Forelimb muscle (tissue), 1 donor: ENCODE results near the gene KIF1A. TPM values are rescaled to one million over a fixed set of nuclear protein-coding genes. Genes with fewer than 3 reads are reported as not detected.

Experiments
- DNase-seq: peaks from one replicate; pipeline ENCODE4 v3.0.0-alpha.2; 2013; ENCODE audit warnings: low read depth
- polyA plus RNA-seq: library from polyadenylated mRNA; unstranded; fragments of 120-200 nt; gene quantifications from one replicate; pipeline ENCODE4 v1.2.1, GENCODE V29; 2013; ENCODE audit not compliant: insufficient read length

KIF1A gene
- polyA plus RNA-seq, 1 donor, result 3.6 TPM

DNA sequence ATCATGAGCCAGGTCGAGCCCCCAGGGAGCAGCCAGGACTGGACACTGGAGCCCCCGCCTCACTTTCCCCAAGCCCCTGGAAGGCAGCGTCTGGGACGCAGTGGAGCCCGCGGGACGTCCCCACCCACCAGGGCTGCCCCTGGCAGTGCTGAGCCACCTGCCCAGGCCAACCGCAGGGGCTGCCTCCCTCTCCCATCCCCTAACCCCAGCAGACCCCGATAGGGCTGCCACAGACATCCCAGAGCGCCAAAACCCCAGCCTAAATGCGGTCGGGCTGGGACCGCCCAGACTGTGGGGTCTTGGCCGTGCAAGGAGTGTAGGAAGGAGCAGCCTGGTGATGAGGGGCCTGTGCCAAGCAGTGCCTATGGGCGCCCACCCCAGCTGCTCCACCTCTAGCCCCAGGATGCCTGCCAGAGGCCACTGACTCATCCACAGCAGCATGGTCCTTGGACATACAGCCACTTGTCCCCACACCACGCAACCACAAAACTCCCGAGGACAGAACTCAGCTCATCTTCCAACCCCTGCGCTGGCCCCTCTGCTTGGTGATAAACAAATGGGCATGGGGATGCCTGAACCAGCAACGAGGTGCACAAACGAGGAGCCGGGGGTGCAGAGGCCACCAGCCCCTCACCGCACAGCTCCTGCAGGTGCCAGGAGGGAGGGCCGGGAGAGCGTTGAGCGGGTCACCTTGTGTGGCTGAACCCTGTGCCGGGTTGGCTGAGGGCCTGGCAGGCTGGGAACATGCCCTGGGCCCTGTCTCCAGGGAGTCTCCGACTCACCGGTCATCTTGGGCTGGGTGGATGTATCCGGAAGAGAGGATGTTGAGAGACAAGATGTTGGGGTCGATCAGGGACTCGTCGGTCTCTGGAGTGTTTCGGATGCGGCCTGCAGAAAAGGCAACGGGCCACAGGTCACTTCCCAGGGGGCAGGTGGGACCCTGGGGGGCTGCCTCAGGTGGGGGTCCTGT, 83.5 kb downstream of the KIF1A start:
- no peak for DNase-seq

DNA sequence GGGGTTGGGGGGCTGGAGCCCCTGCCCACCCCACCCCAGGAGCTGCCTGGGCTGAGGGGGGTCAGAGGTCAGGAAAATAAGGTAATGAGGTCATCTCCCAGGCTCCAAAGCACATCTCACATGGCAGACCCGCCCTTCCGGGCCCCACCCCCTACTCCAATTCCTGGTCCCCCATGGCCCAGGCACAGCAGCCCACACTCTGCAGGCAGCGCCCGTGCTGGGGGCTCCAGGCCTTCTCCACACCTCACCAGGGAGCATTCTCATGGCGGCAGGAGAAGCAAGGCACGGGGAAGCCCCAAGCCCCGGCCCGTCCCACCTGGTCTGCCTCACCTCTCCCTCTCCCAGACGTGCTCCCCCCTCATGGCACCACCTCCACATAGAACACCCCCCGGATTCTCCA, 84.5 kb downstream of the KIF1A start:
- no peak for DNase-seq

DNA sequence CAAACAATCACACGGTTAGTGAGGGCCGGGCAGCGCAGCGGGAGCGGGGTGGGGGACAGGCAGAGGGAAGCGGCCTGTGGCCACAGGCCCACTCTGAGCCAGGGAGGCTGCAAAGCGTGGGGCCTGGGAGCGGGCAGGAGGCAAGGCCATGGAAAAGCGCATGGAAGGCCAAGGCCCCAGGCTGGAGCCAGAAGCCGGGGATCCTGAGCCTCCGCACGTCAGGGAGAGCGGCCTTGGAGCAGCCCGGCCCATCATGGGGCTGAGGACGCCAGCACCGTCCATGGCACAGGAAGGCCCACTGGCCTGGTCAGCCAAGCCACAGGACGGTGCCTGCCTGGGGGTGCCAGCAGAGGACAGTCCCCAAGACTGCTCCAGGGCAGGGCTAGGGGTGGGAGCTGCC, 85.3 kb downstream of the KIF1A start:
- DNase-seq, result no peak

DNA sequence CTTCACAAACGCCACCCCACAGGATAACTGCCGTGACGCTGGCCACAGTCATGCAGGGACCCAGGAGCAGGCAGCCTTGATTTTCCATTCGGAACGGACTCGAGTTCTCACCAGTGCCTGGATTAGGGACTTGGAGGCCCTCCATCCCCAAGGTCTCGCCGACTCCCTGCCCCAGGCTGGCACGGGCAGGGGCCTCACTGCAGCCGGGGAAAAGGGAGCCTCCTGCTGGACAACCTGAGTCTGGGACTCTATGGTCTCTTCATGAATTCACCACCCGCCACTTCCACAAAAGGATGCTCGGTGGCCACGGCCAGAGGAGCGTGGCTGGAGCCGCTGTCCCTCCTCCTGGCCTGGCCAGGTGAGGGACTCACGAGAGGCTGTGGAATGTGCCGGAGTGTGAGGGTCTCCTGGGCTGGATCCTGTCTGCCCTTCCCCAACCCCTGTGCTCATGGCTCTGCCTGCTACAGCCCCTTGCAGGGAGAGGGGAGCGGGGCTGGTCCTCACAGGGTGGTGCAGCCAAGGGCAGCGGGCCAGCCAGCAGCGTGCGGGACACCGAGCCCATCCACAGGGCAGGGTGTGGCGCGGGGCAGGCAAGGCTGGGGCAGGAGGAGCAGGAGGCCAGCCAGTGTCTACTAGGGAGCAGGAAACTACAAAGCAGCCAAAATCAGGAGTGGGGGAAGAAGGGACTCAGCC, 86.1 kb downstream of the KIF1A start:
- DNase-seq, result no peak

DNA sequence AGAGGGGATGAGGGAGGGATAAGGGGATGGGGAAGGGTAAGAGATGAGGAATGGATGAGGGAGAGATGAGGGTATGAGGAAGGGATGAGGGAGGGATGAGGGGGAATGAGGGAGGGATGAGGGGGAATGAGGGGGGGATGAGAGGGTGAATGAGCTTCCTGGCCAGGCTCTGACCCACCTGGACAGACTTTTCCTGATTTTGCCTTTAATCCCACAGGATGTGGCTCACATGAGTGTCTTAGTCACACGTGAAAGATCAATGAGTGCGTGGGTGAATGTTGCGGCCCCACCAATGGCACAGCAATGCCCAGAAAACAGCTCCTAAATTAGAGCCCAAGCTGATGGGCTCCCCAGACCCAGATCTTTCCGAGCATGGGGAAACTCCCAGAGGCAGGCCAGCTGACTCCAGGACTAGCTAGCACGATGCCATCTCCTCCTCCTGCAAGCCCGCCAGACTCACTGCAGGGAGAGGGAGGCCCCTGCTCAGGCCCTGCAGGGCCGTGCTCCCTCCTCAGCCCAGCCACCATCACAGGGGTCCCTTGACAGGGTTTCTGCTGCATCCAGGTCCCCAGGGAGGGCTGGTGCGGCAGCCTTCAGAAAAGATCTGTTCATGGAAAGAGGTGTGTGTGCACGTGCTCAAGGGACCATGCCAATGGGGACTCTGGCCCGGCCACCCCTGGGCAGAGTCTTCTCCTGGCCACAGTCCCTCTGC, 87.0 kb downstream of the KIF1A start:
- DNase-seq, result no peak

DNA sequence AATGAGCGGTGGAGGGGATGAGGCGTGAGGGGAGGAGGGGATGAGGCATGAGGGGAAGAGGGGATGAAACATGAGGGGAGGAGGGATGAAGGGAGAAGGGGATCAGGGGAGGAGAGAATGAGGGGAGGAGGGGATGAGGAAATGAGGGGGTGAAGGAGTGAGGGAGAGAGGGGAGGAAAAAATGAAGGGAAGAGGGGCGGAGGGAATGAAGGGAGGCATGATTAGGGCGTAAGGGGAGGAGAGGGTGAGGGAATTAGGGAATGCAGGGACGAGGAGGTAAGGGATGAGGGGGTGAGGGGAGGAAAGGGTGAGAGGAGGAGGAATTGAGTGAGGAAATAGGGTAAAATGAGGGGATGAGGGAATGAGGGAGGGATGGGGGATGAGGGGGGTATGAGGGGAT, 87.8 kb downstream of the KIF1A start:
- DNase-seq, result no peak

DNA sequence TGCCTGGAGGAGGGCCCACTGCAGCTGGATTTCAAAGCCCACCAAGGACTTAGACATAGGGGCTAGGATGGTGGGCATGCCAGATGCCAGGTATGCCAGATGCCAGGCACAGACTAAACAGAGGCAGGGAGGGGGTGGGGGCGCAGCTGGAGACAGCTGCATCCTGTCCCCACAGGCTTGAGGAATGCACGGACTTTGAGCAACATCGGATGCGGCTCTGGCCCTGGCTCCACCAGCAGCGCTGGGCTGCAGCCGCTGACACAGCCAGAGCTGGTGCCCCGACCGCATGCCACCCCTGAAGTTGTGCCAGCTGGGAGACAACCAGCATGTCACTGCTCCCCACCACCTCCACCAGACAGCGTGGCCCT, 88.9 kb downstream of the KIF1A start:
- peak; percentile 2 for DNase-seq

DNA sequence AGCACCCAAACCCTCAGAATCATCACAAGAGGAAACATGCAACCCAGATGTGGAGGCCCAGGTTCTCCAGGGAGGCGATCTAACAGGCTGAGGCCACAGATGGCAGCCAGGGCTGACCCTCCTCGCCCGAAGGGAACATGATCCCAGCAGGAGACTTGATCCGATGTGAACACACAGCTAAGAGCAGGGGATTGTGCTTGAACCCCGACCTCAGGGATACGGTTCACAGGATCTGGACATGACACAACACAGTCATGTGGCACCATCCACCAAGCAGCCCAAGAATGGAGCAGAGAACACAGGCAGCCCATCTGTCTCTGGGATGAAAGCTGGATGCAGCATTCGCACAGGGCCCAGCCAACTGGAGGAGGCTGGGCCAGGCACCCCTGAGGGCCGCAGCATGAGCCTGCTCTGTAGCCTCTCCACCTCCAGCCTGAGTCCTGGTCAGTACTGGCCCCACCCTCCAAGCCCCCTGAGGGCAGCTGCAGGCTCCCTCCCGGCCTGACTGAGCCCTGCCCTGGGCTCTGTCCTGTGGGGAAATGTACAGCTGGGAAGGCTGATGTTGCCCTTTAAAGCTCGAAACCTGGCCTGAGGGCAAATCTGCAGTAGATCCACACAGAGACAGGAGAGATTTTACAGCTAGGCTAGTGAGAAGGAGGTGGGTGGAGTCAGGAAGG, 89.4 kb downstream of the KIF1A start:
- no peak for DNase-seq

DNA sequence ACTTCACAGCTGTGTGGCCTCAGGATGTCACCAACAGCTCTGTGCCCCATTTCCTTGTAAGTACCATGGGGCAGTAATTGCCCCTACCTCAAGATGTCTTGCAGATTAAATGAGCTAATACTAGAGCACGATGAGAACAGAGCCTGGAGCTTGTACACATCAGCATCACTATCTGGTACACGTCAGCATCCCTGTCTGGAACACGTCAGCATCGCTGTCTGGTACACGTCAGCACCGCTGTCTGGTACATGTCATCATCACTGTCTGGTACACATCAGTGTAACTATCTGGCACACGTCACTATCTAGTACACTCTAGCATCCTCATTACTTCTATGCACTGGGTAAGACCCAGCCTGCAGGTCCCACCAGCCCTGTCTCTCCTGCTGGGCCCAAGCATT, 91.2 kb downstream of the KIF1A start:
- no peak for DNase-seq

DNA sequence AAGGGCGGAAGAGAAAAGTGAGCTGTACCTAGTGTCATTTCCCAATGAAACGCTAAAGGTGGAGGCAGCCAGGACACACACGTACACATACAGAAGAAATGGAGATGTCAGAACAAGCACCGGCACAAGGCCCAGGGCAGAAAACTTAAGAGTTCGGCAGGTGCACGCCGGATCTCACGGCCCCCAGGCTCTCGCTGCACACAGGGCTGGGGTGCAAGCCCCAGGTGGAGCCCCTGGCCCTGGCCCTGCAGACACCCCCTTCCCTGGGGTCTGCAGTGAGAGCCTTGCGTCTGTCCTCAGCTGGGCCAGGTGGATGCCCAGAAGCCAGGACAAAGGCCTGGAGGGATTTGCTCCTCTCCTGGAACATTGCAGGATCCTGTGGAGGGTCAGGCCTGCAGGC, 91.7 kb downstream of the KIF1A start:
- no peak for DNase-seq

DNA sequence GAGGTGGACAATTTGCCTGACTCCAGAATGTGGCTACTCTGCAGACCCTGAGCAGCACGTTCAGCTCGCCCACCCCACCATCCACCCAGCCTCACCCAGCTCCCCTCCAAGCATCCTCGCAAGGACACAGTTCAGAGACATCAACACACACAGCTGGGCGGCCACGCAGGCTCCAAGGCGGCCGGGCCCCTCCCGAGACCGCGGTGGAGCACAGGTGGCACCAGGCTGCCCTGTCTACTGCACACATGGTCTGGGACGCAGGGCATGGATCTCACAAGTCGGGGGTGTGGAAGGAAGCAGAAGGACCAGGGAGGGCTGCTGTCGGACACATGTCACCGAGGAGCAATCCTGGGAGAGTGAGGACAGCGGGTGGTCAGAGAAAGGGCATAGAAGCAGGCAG, 92.1 kb downstream of the KIF1A start:
- DNase-seq, result no peak

DNA sequence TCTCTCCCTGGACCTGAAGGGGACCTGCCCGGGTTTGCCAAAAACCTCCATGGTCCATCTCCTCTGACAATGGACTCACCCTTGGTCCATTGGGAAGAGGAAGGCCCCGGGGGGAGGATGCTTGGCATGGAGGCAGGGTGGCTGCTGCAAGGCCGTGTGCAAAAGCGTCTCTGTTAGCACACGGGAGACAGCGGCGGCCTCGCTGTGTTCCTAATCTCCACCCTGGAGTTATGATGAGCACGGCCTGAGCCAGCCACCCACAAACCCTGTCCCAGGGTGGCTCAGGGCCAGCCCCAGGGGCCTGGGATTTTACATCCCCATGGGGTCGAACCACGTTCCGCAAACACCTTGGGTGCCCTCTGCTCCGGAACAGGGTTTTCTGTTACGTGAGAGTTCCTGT, 92.6 kb downstream of the KIF1A start:
- no peak for DNase-seq

DNA sequence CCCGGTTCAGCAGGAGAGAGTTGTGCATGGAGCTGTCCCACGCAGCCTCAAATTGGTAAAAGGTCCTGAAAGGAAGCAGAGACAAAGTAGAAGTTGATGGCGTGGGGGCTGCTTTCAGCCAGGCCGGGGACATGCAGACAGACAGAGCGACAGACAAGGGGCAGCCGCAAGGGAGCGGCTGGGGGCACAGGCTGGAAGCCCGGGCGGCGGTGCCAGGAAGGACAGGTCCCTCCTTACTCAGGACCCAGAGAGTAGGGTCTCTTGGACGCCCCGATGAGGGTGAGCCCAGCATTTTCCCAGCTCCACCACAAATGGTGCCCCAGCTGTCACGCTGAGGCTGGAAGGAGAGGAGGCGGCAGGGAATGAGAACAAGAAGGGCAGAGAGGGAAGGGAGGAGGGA, 93.1 kb downstream of the KIF1A start:
- DNase-seq, result no peak

DNA sequence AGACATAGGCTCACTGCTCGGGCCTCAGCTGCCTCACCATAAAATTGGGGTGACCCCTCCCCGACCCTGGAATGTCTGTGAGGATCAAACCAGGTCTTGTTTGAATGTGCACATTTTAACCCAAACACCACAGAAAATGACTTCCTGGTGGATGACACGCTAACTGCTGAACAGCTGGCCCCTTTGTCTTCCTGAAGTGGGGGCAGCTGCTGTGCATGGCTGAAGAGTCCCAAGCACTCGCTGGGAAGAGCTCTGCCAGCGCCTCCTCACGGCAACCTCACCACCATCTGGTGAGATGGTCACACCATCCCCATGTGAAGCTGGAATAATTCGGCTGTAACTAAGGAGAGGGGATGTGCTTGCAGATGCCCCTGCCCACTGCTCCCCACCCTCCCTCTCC, 94.3 kb downstream of the KIF1A start:
- no peak for DNase-seq

DNA sequence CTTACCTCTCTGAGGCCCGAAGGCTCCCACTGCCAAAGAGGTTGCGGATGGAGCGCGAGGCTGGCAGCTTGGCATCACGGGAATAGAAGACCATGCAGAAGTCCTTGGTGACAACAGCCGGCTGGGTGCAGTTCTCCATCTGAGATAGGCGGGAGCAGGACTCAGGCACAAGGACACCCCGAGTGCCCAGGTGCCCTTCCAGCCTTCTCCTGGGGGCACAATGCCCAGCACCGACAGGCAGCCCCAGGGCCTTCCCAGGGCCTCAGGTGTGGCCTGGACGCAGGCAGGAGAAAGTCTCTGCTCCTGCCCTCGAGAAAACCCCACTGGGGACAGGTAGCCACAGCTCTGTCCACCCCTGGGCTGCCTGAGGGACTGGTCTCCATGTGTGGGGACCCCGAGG, 94.8 kb downstream of the KIF1A start:
- DNase-seq, result no peak

DNA sequence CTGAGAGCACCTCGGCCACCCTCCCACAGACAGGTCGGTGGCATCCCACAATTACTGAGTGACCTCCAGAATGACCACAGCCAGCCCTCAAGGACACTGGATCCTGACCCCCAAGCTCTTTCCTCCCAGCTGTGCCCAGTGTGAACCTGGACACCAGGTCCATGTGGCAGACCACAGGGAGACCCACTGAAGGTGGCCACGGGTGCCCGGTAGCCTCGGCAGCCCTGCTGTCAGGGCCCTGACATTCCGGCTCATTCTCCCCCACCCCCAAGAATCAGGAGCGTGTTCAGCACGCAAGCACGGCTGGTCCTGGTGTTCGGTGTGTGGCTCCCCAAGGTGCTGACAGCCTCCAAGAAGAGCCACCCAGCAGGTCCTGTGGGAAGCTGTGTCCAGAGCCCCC, 95.6 kb downstream of the KIF1A start:
- DNase-seq, result no peak

DNA sequence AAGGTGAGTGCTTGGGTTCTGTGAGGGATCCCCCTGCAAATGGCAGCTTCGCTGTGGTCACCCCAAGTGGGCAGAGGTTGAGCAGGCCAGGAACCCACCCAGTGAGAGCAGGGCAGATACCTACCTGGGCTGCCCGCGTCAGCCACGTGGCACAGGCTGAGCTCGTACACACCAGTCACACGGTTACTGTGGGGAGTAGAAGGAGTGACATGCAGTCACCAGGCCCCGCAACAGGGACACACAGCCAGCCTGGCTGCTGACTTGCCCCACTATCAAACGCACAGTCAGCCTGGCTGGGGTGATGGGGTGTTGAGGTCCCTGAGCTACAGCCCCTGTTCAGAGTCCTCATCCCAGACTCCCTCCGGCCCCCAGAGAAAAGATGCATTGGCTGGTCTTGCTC, 96.2 kb downstream of the KIF1A start:
- no peak for DNase-seq

DNA sequence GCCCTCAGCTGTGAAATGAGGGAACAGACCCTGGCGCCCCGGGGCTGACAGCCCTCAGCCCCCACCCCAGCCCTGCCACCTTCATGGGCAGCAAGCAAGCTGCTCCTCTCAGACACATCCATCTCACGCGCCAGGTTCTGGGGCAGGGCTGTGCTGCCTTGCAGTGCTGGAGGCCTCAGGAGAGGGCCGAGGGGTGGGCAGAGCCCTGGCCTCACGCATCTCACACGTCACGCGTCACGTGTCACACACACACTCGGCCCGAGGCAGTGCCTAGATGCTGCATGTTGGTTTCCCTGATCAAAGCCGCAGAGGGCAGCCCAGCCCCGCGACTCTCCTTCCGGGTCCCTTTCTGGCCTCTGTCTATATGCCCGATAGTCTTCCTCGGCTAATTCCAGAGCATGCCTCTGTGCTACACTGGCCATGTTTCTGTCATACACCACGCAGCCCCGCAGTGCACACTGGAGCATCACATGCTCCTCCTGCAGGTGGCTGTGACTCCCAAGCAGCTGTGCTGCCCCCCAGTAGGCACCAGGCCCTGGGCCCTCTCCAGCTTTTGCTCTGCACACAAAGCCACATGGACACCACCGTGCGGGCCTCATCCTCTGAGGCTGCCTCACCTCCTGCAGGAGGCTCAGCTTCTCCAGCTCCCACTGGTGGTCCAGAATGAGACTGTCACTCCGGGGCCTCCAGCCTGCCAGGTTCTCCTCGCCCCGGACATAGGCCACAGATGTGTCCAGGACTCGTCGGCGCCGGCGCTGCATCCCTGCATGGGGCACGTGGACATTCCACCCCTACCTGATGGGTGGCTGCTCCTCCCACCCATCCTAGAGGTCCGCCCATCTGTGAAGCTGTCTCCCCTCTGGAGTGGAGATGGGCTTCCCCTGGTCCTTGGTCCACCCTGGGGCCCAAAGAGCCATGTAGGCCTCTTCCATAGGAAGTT, 97.0 kb downstream of the KIF1A start:
- no peak for DNase-seq

DNA sequence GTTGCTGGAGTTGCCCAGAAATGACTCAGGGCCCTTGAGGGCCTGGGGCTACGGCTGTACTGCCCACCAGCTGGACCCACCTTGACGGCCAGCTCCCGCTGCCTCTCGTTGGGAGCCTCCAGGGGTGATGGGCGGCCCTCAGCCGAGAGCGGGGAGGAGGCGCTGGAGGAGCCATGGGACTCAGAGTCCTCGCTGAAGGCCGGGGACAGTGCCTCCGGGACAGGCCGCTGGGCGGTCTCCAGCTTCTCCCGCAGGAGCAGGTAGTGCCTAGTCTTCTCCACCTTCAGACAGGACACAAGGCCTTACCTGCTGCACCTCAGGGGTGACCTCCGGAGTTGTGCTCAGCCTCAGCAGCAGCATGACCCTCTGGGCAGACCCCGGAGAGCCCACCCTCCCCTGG, 97.6 kb downstream of the KIF1A start:
- no peak for DNase-seq

DNA sequence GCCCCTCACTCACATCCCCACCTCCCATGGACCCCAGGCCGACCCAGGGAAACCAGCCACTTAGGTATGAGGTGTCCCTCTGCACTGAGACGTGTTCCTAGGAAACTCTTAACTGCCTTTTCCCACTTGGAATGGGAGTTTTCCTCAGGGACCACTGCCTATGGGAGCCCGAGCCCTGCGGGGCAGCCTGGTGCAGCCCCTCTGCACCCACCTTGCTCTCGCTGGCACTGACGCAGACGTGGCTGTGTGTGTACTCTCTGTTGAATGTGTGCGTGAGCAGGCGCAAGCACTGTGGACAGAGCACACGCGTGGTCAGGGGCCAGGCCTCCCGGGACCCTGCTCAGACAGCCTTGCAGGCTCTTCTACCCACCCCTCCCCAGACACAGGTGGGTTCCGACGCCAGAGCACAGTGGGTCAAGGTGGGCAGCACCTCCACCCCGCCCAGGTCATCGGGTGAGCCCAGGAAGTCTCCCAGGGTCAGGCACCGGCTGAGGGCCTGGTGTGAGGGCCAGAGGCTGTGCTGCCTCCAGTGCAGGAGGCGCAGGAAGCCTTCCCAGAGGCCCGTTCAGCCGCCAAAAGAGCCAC, 98.3 kb downstream of the KIF1A start:
- DNase-seq, result no peak
